NCI-H748 (cell line): ENCODE results near the gene INPP5J.
"Not testable (repeated sequence)": the region's sequence is repeated elsewhere in the genome, so short reads cannot be mapped to it uniquely, and the experiment has no call there.

Experiments
- DNase-seq: peaks from one replicate; lab custom pipeline; 2025; ENCODE audit not compliant: unreplicated experiment; lab: John Stamatoyannopoulos, UW

Gene INPP5J

DNA sequence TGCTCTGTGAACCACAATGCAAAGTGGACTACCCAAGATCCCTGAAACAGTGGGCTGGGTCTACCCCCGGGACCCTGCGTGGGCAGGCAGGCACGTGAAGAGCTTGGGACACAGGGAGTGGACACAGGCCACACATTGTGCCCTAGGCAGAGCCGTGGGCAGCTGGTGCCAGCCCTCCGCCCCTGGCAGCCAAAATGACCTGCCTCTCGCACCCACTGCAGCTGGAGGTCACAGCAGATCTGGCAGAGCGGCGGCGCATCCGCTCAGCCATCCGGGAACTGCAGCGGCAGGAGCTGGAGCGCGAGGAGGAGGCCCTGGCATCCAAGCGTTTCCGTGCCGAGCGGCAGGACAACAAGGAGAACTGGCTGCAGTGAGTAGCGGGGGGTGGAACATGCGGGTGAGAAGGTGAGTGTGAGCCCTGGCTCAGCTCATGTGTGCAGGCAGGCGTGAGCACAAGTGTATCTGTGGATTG, 35.0 kb upstream of the INPP5J start:
- no peak for DNase-seq

DNA sequence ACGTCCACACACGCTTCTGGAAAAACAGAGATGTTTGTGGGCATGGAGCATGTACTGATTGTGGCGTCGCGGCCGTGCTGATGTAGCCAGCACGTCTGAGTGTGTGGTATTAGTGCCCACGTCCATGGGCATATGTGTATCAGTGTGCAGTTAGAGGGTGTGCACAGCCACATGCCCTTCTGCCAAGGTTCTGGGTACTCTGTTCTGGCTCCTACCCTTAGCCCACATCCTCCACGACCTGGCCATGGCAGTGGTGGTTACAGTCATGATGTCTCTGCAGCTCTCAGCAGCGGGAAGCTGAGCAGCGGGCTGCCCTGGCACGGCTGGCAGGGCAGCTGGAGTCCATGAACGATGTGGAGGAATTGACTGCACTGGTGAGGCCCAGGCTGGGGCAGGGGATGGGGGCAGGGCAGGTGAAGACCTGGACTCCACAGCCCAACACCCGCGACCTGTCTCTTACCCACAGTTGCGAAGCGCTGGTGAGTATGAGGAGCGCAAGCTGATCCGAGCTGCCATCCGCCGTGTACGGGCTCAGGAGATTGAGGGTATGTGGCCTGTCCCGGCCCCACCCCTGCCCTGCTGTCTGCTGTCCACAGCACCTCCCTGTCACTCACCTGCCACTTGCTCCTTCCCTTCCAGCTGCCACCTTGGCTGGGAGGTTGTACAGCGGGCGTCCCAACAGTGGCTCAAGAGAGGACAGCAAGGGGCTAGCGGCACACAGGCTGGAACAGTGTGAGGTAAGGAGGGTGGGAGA, 34.4 kb upstream of the INPP5J start:
- DNase-seq: no peak

GRCh38 chr22:31089160-31090100, 33.3 kb upstream of the INPP5J start:
- DNase-seq: peak; percentile 16

DNA sequence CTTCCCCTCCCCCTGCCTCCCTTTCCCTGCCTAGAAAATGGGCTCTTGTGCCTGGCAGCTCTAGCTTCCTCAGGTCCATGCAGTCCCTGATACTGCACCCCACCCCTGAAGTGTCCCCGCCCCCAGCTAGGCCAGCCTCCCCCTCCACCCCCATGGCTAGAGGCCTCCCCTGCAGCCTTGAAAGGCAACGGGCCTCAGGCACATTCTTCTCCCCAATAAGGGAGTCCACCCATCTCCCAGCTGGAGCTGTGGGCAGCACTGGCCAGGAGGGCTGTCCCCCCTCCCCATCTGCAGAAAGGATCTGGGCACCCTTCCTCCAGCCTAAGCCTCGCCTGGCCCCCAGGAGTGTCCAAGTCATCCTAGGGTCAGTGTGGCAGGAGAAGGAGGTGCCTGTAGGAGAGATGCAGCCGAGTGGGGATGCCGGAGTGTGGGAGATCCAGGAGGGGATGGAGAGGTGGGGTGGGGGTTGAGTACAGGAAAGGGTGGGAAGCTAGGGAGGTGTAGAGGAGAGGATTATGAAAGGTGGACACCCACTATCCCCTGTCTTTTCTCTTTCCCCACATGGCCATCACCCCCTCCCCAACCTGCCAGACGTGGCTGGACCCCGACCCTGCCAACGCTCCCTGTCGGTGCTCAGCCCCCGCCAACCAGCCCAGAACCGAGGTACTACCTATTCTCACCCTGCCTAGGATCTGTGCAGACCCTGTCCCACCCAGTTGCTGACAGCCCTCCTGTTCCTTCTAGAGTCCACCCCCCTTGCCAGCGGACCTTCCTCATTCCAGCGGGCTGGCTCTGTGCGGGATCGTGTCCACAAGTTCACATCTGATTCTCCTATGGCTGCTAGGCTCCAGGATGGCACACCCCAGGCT, 32.3 kb upstream of the INPP5J start:
- DNase-seq: no peak

DNA sequence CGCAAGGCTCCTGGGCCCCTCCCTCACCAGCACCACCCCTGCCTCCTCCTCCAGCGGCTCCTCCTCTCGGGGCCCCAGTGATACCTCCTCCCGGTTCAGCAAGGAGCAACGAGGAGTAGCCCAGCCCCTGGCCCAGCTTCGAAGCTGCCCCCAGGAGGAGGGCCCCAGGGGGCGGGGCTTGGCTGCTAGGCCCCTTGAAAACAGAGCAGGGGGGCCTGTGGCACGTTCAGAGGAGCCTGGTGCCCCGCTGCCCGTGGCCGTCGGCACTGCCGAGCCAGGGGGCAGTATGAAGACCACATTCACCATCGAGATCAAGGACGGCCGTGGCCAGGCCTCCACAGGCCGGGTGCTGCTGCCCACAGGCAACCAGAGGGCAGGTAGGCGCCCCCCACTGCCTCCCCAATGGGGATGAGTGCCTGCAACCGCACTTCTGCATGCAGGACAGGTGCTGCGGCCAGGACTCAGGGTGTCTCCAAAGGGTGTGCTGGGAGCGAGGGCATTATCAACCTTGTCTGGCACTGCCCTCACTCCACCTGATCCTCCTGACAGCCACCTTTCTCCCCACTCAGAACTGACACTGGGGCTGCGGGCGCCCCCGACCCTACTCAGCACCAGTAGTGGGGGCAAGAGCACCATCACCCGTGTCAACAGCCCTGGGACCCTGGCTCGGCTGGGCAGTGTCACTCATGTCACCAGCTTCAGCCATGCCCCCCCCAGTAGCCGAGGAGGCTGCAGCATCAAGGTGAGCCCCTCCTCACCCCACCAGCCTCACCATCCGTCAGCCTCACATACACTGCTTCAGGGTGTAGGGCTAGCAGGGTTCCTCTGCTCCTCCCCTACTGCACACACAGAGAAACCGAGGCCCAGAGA, 31.4 kb upstream of the INPP5J start:
- DNase-seq: no peak

DNA sequence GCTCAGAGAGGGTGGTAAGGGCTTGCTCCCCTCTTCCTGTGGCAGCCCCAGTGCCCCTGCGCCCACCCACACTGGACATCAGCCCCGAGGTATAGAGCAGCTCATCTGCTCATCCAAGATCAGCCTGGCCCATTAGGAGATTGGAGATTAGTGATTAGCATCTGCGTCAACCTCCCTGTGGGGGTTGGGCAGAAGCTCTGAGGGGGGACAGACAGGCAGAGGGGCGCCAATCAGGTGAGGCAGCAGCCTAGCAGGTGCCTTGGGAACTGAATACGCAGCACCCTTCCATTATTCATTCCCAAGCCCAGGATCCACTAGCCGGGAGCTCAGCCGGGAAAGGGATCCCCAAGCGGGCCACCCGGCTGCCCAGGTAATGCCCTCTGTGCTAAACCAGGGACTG, 30.6 kb upstream of the INPP5J start:
- no peak for DNase-seq

DNA sequence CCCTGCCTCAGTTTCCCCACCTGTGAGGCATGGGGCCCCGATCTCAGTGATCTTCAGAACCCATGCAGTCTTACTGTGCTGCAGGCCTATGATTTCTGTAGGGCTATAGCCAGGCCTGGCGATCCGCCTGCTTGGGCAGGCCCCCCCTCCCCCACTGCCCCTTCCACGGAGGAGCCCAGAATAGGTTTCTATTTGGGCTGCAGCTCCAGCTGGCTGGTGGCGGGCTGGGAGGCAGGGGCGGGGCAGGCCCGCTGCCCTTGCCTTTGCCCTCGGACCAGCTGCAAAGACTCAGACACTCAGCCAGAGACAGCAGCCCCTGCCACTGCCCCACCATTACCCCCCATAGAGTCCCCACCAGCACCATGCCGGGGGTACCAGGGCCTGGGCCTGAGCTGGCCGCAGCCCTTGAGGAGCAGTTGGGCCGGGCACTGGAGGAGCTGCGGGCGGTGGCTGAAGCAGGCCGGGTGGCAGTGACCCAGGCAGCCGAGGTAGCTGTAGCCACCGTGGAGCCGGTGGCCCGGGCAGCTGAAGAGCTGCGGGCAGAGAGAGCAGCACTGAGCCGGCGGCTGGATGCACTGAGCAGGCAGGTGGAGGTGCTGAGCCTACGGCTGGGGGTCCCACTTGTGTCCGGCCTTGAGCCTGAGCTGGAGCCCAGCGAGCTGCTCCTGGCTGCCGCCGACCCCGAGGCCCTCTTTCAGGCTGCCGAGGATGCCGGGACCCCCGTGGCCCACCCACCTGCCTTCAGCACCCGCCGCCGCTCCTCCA, 29.5 kb upstream of the INPP5J start:
- DNase-seq: no peak

- DNase-seq: no peak
These were observed 28.7 kb upstream of the INPP5J start for GRCh38 chr22:31094021-31094551.

DNA sequence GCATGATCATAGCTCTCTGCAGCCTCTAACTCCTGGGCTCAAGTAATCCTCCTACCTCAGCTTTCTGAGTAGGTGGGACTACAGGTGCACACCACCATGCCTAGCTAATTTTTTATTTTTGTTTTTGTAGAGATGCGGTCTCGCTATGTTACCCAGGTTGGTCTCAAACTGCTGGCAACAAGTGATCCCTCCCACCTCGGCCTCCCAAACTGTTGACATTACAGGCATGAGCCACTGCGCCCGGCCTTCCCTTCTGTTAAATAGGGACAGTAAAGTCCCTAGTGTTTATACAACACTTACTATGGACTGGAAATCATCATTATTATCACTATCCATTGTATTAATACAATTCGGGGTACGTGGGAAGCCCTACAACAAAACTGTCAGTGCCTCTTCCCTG, 28.0 kb upstream of the INPP5J start:
- no peak for DNase-seq

DNA sequence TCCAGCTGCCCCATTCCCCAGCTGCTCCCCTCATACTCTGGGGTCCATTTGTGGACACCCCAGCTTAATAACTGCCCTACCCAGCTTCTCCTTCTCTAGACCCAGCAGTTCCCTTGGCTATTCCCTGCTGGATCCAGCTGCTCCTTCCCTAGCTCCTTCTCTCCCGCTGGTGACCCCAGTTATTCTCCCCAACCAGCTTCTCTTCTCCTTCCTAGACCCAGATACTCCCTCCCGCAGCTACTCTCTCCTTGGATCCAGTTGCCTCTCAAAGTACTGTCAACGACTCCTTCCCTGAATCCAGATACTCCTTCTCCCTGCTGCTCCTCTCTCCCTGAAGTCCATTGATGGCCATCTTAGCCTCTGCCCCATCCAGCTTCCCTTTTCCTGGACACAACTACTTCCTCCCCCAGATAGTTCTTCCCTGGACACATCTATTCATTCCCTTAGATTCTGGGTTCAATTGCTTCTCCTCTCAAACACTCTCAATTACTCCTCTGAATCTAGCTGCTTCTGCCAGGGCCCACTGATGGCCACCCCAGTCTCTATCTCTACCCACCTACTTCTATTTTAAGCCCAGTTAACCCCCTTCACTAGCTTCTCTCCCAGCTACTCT, 27.0 kb upstream of the INPP5J start:
- DNase-seq: no peak

- no peak for DNase-seq
These were observed 26.0 kb upstream of the INPP5J start for GRCh38 chr22:31096657-31097279.

DNA sequence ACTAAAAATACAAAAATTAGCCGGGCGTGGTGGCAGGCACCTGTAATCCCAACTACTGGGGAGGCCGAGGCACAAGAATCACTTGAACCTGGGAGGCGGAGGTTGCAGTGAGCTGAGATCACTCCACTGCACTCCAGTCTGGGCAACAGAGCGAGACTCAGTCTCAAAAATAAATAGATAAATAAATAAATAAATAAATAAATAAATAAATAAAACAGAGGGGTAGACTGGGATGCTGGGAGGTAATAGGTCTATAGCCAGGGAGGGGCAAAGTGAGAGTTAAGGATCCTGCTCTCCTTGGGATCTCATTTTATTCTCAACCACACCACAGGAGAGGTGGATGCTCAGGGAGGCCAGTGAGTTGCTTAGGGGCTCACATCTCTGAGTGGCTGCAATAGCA, 25.2 kb upstream of the INPP5J start:
- DNase-seq: not testable (repeated sequence)

- DNase-seq: no peak
These were observed 24.7 kb upstream of the INPP5J start for GRCh38 chr22:31097941-31098631.

DNA sequence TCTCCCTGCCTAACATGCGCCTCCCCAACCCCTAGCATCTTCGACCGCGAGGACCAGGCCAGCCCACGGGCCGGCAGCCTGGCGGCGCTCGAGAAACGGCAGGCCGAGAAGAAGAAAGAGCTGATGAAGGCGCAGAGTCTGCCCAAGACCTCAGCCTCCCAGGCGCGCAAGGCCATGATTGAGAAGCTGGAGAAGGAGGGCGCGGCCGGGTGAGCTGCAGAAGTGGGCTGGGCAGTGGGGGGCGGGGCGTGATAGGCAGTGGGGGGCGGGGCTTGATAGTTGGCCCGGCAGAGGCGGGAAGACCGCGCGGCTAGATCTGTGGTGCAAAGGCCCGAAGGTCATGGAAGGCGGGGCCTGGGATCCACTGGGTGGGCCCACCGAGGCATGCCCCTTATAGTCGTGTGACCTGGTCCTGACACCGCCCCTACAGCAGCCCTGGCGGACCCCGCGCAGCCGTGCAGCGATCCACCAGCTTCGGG, 24.1 kb upstream of the INPP5J start:
- no peak for DNase-seq

- DNase-seq: no peak
These were observed 23.4 kb upstream of the INPP5J start for GRCh38 chr22:31099386-31099785.

GRCh38 chr22:31099841-31100761, 22.7 kb upstream of the INPP5J start:
- no peak for DNase-seq
